ENCODE results near the gene PPP1R13B.

The PPP1R13B gene

DNA sequence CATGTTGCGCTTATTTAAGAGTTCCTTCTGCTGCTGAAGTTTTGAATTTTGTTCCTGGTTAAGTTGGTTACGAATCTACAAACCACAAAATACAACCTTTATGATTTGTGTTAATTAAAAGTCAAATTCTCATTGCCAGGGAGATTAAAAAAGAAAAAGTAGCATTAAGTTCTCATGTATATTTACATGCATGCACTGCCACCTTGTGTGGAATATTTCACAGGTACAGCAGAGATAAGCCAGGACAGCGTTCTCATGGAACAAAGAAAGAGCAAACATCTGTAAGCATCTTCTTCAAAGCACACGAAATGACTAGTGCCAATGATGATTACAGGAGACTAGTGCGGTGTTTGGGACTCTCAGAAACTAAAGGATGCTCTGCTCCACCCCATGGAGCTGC lies 97.5 kb downstream of the PPP1R13B start:
- DNase-seq (ENCODE audit: low read depth): no peak
- no peak overlapping the region for H3K4me3 ChIP-seq (ENCODE audit: low read depth, low read length)
- TF ChIP-seq, protein P1, sequence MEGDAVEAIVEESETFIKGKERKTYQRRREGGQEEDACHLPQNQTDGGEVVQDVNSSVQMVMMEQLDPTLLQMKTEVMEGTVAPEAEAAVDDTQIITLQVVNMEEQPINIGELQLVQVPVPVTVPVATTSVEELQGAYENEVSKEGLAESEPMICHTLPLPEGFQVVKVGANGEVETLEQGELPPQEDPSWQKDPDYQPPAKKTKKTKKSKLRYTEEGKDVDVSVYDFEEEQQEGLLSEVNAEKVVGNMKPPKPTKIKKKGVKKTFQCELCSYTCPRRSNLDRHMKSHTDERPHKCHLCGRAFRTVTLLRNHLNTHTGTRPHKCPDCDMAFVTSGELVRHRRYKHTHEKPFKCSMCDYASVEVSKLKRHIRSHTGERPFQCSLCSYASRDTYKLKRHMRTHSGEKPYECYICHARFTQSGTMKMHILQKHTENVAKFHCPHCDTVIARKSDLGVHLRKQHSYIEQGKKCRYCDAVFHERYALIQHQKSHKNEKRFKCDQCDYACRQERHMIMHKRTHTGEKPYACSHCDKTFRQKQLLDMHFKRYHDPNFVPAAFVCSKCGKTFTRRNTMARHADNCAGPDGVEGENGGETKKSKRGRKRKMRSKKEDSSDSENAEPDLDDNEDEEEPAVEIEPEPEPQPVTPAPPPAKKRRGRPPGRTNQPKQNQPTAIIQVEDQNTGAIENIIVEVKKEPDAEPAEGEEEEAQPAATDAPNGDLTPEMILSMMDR (IDR thresholded peaks at IDR 0.05; ENCODE audit: low read depth, low read length, missing control alignments): no peak

DNA sequence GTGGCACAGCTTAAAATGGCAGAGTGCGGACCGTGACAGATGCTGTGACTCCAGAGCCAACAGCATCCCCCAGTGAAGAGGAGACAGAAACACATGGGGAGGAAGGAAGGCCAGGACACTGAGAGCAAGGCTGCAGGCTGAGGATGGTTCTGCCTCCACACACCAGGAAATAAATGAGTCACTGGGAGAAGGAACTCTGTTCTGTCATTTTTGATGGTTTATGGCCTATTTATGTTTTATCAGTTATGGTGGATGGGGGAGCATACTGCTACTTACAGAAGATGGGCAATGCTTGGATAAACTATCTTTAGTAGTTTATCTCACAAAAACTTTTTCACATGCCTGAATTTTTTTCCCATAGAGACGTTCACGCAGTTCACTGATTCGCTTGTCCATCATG lies 97.9 kb downstream of the PPP1R13B start:
- no peak overlapping the region for H3K4me3 ChIP-seq (ENCODE audit: low read depth, low read length)
- DNase-seq (ENCODE audit: low read depth): no peak
- TF ChIP-seq, protein P1 (IDR thresholded peaks at IDR 0.05; ENCODE audit: low read depth, low read length, missing control alignments): no peak

DNA sequence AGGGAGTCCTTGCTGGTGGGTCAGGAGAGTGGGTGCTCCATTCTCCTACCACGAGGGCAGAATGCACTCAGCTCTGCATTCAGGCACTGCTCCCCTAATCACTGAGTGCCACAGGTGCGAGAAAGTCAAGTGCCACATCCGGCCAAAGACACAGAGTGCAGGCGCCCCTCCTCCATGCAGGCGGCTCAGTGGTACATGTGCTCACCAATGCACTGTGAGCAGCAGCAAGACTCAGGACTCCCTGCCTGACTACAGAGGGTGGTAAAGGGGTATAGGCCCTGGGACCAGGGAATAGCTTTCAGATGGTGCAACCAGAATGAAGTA lies 98.9 kb downstream of the PPP1R13B start:
- DNase-seq (ENCODE audit: low read depth): no peak
- TF ChIP-seq, protein P1 (IDR thresholded peaks at IDR 0.05; ENCODE audit: low read depth, low read length, missing control alignments): no peak
- H3K4me3 ChIP-seq (ENCODE audit: low read depth, low read length): no peak overlapping the region

DNA sequence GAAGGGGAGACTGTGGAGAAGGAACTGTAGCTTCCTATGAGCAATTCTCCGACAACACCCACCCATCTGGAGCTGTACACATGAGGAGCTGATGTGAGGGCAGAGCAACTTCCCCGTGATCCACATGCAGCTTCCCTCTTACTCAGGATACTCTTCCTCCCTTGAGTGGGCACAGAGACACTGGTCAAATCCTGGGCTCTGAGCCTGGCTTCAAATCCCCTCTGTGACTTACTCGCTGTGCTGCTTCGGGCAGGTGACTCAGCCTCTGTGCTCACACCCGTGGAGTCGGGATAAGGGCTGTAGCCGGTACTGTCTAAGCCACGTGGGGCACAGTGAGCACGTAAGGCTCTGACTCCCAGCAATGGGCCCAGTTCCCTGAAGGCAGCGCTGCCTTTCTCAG lies 100.7 kb downstream of the PPP1R13B start:
- TF ChIP-seq, protein P1 (IDR thresholded peaks at IDR 0.05; ENCODE audit: low read depth, low read length, missing control alignments): no peak
- no peak for DNase-seq (ENCODE audit: low read depth)
- no peak overlapping the region for H3K4me3 ChIP-seq (ENCODE audit: low read depth, low read length)

DNA sequence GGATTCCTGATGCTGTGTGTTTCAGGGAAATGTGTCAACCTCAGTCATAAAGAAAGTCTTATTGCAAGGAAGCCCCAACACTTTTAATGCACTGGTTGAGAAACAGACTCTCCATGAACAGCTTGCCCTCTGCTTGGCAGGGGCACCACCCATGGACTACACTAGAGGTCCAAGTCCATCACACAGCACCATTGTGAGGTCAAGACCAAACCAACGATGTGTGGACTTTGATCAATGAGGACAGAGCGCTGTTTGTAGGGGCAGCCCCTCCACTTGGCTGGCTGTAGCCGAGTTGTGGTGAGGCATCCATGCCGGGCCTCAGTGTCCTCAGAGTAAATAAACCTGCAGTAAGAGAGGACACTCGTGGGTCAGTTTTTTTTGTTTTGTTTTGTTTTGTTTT lies 102.0 kb downstream of the PPP1R13B start:
- TF ChIP-seq, protein P1 (IDR thresholded peaks at IDR 0.05; ENCODE audit: low read depth, low read length, missing control alignments): no peak
- H3K4me3 ChIP-seq (ENCODE audit: low read depth, low read length): no peak overlapping the region
- no peak for DNase-seq (ENCODE audit: low read depth)

DNA sequence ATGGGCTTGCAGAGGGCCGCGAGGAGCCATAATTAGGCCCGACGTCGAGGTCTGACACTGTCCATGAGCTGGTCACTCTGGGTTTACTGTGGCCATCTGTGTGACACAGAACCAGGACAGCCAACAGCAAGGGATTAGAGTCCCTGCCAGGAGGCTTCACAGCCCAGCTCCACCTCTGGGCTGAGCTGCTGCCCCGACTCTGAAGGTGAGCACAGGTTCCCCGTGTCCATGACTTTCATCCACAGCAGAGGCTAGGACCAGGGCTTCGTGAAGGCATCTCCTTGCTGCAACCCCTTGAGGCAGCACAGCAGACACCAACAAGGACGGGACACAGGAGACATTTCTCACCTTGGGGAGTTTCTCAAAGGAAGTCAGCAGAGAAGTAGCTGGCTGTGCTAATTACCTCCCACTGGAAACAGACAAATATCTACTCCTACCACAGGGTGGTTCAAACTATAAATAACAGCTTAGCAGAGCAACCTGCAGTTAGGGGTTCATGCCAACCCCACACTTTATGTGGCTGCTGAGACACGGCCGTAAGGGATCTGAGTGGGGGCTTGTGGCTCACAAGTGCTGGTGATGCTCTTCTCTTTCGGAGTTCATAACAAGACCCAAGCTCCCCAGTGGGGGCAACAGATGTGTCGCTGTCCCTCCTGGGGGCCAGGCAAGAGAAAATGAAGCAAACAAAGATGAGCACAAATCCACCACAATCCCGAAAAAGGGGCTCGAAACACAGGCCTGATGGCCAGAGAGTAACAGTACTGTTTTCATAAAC lies 102.6 kb downstream of the PPP1R13B start:
- no peak overlapping the region for H3K4me3 ChIP-seq (ENCODE audit: low read depth, low read length)
- DNase-seq (ENCODE audit: low read depth): no peak
- TF ChIP-seq, protein P1 (IDR thresholded peaks at IDR 0.05; ENCODE audit: low read depth, low read length, missing control alignments): no peak

DNA sequence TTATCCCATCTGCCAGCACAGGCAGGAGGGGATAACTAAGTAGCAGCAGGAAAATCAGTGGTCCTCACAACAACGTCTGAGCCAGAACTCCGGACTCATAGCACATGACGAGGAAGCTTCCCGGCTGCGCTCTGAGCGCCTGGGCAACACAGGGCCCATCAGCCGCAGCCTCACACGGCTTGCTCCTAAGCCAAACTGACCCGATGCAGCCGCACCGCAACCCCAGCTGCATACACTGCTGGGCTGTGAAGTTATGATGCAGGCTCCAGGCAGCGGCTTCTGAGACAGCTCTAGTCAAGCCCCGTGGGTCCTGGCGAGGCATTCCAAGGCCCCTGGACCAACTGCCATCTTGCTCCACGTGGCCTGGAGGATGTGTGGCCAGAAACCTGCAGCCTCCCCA lies 103.7 kb downstream of the PPP1R13B start:
- H3K4me3 ChIP-seq (ENCODE audit: low read depth, low read length): no peak overlapping the region
- TF ChIP-seq, protein P1 (IDR thresholded peaks at IDR 0.05; ENCODE audit: low read depth, low read length, missing control alignments): no peak
- DNase-seq (ENCODE audit: low read depth): no peak
